Activated CD4-positive, alpha-beta T cell treated with anti-CD3 and anti-CD28 coated beads, Interleukin-2, amount 10 ng/mL, durations not matched to agents 7 days and 5 days (primary cell): ENCODE results near the gene RPS27L. TPM values are rescaled to one million over a fixed set of nuclear protein-coding genes. Genes with fewer than 3 reads are reported as not detected.

Source experiments
- CTCF ChIA-PET: fragments of 350-600 bp; sonication (Branson Sonifier 250); formaldehyde crosslinking; loops from one replicate; lab custom pipeline; 2021; ENCODE audit warnings: antibody characterized with exemption; lab: Charles Lee
- POLR2A ChIA-PET: fragments of 350-600 bp; sonication (Branson Sonifier 250); formaldehyde crosslinking; loops from one replicate; lab custom pipeline; 2021; ENCODE audit warnings: antibody characterized with exemption; lab: Charles Lee
- DNase-seq: peaks from one replicate; pipeline ENCODE4 v3.0.0-alpha.2; 2020
- H3K27ac Mint-ChIP-seq: one replicate; pipeline ENCODE4 v1.8.0; 2021; ENCODE audit warnings: mild to moderate bottlenecking, moderate library complexity, mixed read lengths
- H3K27me3 Mint-ChIP-seq: one replicate; pipeline ENCODE4 v1.8.0; 2021; ENCODE audit warnings: mixed read lengths
- H3K36me3 Mint-ChIP-seq: one replicate; pipeline ENCODE4 v1.8.0; 2021; ENCODE audit warnings: low read depth, mixed read lengths
- H3K4me1 Mint-ChIP-seq: one replicate; pipeline ENCODE4 v1.8.0; 2021; ENCODE audit warnings: mixed read lengths
- H3K4me3 Mint-ChIP-seq: one replicate; pipeline ENCODE4 v1.8.0; 2021; ENCODE audit warnings: mild to moderate bottlenecking, moderate library complexity, mixed read lengths
- H3K9me3 Mint-ChIP-seq: one replicate; pipeline ENCODE4 v1.8.0; 2021; ENCODE audit warnings: mixed read lengths
- total RNA-seq, 2 experiments: library from RNA; stranded (reverse); gene quantifications; one replicate each; pipeline ENCODE4 v1.2.3, GENCODE V29; 2021

RPS27L gene
- total RNA-seq: 100 to 1,000 TPM; 219 to 226 TPM

DNA sequence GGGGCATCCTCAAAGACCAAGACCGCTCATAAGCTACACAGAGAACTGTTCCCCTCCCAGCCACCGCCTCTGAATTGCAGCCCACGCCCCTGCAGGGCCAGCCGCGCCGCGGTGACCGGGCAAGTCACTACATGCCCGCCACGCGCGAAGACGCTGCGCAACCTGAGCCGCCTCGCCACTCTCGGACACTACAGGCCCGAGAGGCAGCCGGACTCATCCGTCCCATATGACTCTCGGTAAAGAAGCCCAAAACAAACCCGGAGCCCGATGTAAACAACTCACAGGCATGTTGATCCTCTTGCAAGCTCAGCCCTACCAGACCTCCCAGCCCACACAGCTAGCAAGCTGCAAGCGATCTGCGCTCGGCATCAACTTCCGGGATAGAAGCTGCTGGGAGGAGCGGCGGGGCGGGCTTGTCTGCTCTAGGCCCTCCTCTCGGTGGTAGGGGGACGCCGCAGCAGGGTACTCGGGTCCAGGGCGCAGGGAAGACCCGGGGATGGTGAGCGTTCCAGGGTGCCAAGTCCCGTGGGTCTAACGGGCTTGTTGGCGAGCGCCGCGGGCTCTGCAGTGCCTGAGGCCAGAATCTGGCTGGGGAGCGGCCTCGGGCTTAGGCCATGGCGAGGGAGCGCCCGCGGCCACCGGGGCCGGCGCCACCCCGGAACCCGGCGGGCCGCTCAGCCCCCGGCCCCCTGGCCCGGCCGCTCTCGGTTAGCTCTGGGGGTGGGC is at the start of gene RPS27L:
TSS of gene RPS27L (minus strand) at position 360 of the 726 bp plus-strand sequence. CDS start at position 288, 72 bp downstream.
- POLR2A ChIA-PET: interaction anchor here (0.6 to 1.3 kb wide), 3 partner anchors 29 to 82 kb away, joined by 3 to 7 read pairs (median 5); no protein-coding TSS in a partner anchor
- peak within 1 kb of the TSS; percentile 98 for H3K27ac Mint-ChIP-seq
- CTCF ChIA-PET: interaction anchor here (0.6 to 2.2 kb wide), 6 partner anchors 9 to 137 kb away, joined by 3 to 10 read pairs (median 5); no protein-coding TSS in a partner anchor
- H3K4me3 Mint-ChIP-seq: peak within 1 kb of the TSS; percentile 95
- no peaks in the 10 kb centered on the region for H3K27me3 Mint-ChIP-seq
- peaks cover 31% of the 10 kb centered on the region for H3K36me3 Mint-ChIP-seq
- DNase-seq: peak; percentile 94
- H3K4me1 Mint-ChIP-seq: peaks cover 28% of the 10 kb centered on the region
- peaks cover 3% of the 10 kb centered on the region for H3K9me3 Mint-ChIP-seq

DNA sequence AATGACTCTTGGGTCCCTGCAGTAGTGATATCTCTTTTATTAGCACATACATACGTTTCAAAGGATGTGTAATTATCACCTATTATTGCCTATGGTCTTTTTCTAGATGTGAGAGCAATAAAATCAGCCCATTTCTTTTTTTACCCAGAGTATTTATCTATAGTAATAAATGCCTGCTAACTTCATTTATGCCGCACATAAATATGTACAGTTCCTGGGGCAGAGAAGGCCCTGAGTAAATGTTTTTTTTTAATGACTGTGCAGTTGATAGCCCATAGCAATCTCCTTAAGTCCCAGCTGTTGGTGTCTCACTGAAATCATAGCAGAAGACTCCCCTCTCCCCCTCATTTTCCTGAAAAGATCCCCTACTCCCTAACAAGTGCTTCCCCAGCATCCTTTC is 48.8 kb upstream of the RPS27L start:
- Mint-ChIP-seq H3K4me3 (no peak overlapping the region), H3K4me1 (peaks cover 81% of the 10 kb centered on the region), H3K9me3 (no peaks in the 10 kb centered on the region), H3K27me3 (no peaks in the 10 kb centered on the region), H3K36me3 (peaks cover 41% of the 10 kb centered on the region), H3K27ac (no peak overlapping the region)
- no peak for DNase-seq
- ChIA-PET POLR2A (no interaction called here), CTCF (interaction anchor here (1.1 to 2.7 kb wide), 2 partner anchors 9 to 10 kb away, joined by 3 to 11 read pairs; no protein-coding TSS in a partner anchor)

DNA sequence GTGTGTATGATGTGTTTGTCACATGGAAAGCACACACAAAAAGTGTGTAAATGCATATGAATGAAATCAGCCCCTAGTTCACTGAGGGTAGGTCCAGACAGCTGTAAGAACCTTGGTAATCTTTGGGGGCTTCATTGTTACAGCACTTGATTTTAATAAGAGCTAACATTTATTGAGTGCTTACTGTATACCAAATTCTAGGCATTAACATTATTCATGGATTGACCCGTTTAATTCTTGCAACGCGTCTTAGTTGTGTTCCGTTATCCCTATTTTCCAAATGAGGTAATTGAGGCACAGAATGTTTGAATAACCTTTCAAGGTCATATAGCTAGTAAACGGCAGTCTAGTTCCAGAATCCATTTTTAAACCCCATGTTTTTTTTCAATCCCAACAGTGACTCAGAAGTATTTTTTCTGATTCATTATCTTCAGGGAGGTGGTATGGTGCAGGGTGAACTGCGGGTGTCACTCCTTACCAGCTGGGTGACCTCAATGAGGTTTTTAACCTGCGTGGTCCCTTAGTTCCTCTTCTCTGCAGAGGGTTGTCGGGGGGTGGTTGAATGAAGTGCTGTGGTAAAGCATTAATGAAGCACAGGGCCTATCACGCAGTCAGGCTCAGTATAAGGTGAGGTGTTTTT is 46.3 kb upstream of the RPS27L start:
- no peaks in the 10 kb centered on the region for H3K27me3 Mint-ChIP-seq
- peak overlapping the region; percentile 36 for H3K27ac Mint-ChIP-seq
- H3K9me3 Mint-ChIP-seq: peaks cover 1% of the 10 kb centered on the region
- no peak overlapping the region for H3K4me3 Mint-ChIP-seq
- DNase-seq: peak; percentile 38
- ChIA-PET CTCF (interaction anchor here (0.5 to 2.7 kb wide), 5 partner anchors 8 to 162 kb away, joined by 3 to 11 read pairs (median 3); no protein-coding TSS in a partner anchor), POLR2A (interaction anchor here (0.6 to 0.7 kb wide), 2 partner anchors 18 to 234 kb away, joined by 3 read pairs; no protein-coding TSS in a partner anchor)
- peaks cover 84% of the 10 kb centered on the region for H3K4me1 Mint-ChIP-seq
- H3K36me3 Mint-ChIP-seq: peaks cover 56% of the 10 kb centered on the region

DNA sequence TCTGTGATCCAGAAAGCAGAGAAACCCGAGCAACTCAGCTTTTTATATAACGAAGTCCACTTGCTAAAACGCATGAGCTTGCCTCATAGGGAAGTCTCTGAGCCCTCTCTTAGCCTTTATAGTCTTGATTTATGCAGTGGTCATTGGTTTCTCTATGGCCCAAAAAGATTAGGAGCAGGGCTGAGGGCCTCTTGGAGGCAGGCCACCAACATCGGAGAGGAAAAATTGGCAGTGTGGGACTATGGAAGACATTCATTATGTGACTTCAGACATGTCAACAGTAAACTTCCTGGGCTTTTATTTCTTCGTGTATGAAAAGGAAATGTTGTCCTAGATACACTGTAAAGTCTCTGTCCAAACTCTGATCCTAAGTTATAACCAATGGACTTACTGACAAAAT is 45.6 kb upstream of the RPS27L start:
- Mint-ChIP-seq H3K4me1 (peaks cover 84% of the 10 kb centered on the region), H3K4me3 (no peak overlapping the region), H3K36me3 (peaks cover 58% of the 10 kb centered on the region), H3K27ac (no peak overlapping the region), H3K9me3 (peaks cover 1% of the 10 kb centered on the region), H3K27me3 (no peaks in the 10 kb centered on the region)
- ChIA-PET CTCF (interaction anchor here (1.2 to 2.0 kb wide), 3 partner anchors 9 to 18 kb away, joined by 3 to 8 read pairs (median 4); no protein-coding TSS in a partner anchor), POLR2A (no interaction called here)
- no peak for DNase-seq

DNA sequence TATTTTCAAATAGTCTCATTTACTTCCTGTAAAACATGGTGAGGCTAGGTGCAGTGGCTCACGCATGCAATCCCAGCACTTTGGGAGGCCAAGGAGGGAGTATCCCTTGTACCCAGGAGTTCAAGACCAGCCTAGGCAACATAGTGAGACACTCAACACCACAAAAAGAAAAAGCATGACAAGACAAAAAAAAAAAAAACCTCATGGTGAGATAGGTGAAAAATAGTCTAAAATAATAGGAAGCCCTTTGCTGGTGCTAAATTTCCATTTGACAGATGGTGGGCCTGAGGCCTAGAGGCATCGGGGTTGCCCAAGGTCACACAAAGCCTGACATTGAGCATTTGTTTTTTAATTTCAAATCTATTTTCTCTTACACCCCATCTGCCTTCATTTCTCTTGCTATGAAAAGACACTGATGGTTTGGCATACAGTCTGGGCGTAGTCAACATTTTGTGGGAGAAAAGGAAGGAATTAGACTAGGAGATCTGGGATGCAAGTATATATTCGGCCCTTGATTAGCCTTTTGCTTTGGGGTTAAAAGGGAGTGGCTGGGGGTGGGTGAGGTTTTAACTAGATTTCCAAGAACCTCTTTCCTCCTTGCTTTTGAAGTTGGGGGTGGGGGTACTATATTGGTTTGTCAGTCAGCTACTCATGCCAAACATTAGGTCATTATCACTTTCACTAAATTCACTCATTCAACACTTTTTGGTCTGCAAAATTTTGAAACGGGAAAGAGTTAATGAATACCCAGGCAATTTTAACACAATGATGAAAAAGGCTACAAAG is 43.4 kb upstream of the RPS27L start:
- ChIA-PET POLR2A (no interaction called here), CTCF (interaction anchor here (0.6 to 2.0 kb wide), 3 partner anchors 9 to 81 kb away, joined by 3 to 12 read pairs (median 3); no protein-coding TSS in a partner anchor)
- Mint-ChIP-seq H3K27ac (peak overlapping the region; percentile 51), H3K27me3 (no peaks in the 10 kb centered on the region), H3K9me3 (peaks cover 1% of the 10 kb centered on the region), H3K4me3 (peak overlapping the region; percentile 6), H3K36me3 (peaks cover 54% of the 10 kb centered on the region), H3K4me1 (peaks cover 87% of the 10 kb centered on the region)
- no peak for DNase-seq

DNA sequence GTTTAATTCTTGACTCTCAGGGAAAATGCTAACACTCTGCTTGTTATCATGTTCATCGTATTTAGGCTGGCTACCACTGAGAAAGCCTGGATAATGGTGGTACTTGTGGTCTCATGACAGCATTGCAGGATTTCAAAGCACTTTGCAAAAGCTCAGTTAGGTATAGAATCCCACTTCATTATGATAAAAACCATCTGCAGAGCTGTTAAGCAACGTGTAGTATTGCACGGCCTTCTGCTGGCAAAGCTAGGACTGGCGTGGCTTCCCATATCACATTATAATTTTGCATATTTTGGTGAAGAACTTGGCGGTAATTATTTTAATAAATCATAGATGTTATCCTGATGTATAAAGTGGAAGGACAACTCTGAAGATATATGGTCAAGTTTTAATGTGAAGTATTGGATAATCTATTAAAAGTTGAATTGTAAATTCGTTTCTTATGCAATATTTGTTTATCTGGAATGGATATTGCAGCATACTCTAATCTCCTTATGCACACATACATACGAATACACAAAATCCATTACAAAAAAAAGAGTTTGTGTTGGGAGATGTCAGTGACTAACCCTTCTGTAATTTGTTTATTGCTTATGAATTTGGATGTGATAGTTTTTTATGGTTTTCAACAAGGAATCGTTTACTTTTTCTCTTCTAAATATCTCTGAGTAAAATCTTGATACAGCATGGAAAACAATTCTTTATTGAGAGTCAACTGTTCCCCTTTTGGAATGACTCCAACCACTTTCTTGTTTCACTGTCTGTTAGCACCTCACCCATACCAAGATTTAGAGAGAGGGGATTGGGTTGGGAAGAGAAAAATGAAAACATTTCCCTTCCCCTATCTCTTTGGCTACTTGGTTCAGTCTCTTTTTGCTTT is 41.3 kb upstream of the RPS27L start:
- POLR2A ChIA-PET: no interaction called here
- no peaks in the 10 kb centered on the region for H3K27me3 Mint-ChIP-seq

DNA sequence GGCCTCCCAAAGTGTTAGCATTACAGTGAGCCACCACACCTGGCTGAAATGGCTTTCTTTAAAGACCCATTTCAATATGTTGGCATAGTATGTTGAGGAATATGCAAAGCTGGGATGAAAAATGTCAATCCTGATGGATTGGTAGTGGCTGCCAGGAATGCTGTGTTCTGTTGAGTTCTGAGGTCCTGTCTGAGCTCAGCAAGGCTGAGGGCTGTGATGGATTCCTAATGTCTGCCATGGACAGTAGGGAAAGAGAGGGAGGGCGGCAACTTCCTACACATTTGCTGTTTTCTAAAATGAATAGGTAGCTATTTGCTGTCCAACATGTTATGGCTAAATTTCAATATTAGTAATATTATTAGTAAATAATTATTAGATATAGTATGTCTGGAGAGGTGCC is 40.3 kb upstream of the RPS27L start:
- no peak for DNase-seq
- H3K9me3 Mint-ChIP-seq: peaks cover 1% of the 10 kb centered on the region
- H3K36me3 Mint-ChIP-seq: peaks cover 61% of the 10 kb centered on the region
- peaks cover 90% of the 10 kb centered on the region for H3K4me1 Mint-ChIP-seq
- H3K27me3 Mint-ChIP-seq: no peaks in the 10 kb centered on the region
- H3K4me3 Mint-ChIP-seq: no peak overlapping the region
- ChIA-PET POLR2A (no interaction called here), CTCF (interaction anchor here (1.1 to 1.4 kb wide), 2 partner anchors 9 to 31 kb away, joined by 3 to 4 read pairs; no protein-coding TSS in a partner anchor)
- H3K27ac Mint-ChIP-seq: no peak overlapping the region

More for the DNA sequence above, 41.3 kb upstream of the RPS27L start:
- H3K9me3 Mint-ChIP-seq: peaks cover 1% of the 10 kb centered on the region
- no peak for DNase-seq
- CTCF ChIA-PET: interaction anchor here (1.1 kb wide), 1 partner anchor 30 kb away, joined by 4 read pairs; no protein-coding TSS in a partner anchor
- H3K27ac Mint-ChIP-seq: no peak overlapping the region
- peaks cover 92% of the 10 kb centered on the region for H3K4me1 Mint-ChIP-seq
- no peak overlapping the region for H3K4me3 Mint-ChIP-seq
- peaks cover 64% of the 10 kb centered on the region for H3K36me3 Mint-ChIP-seq

DNA sequence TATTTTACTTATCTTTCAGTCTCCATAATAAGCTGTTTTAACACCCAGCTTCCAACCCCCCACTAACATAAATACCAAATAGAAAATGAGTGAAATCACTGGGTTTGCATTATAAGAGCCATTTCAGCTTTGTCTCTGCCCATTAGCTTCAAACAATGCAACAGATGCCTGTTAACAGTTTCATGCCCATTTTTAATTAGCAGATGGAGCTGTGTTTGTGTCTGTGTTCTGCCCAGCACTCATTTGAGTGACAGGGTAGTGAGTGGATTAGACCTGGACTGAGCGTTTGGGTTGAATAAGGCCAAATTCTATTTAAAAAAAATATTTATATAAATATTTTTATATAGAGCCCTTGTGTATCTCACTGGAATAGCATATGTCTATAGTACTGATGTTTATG is 39.6 kb upstream of the RPS27L start:
- Mint-ChIP-seq H3K27ac (peak overlapping the region; percentile 17), H3K4me1 (peaks cover 91% of the 10 kb centered on the region), H3K27me3 (no peaks in the 10 kb centered on the region), H3K4me3 (no peak overlapping the region), H3K9me3 (peaks cover 1% of the 10 kb centered on the region), H3K36me3 (peaks cover 61% of the 10 kb centered on the region)
- DNase-seq: no peak
- ChIA-PET POLR2A (no interaction called here), CTCF (interaction anchor here (1.4 to 2.9 kb wide), 5 partner anchors 8 to 35 kb away, joined by 3 to 12 read pairs (median 9); no protein-coding TSS in a partner anchor)

DNA sequence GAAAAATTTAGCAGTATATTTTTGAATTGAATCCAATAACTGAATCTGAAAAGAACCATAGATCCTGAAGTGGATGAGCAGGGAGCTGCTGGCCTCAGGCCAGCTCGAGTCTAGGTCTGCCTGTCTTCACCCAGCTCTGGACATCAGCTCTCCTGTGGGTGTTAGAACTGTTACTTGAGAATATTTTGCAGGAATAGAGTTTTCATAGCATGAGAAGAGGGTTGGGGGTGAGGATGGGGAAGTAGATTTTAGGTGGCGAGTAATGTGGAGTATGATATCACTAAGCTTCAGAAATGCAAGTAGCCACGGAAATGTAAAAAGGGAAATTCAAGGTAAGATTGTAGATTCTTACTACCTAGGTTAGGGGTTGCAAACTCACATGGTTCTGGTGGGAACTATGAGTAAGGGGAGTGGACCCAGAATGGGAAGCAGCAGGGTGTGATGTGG is 38.3 kb upstream of the RPS27L start:
- POLR2A ChIA-PET: no interaction called here
- Mint-ChIP-seq H3K9me3 (peaks cover 1% of the 10 kb centered on the region), H3K36me3 (peaks cover 58% of the 10 kb centered on the region), H3K4me1 (peaks cover 88% of the 10 kb centered on the region), H3K4me3 (peak overlapping the region; percentile 63), H3K27ac (peak overlapping the region; percentile 82), H3K27me3 (no peaks in the 10 kb centered on the region)
- DNase-seq: no peak
- CTCF ChIA-PET: interaction anchor here (0.9 to 2.9 kb wide), 5 partner anchors 9 to 41 kb away, joined by 3 to 12 read pairs (median 9); no protein-coding TSS in a partner anchor

DNA sequence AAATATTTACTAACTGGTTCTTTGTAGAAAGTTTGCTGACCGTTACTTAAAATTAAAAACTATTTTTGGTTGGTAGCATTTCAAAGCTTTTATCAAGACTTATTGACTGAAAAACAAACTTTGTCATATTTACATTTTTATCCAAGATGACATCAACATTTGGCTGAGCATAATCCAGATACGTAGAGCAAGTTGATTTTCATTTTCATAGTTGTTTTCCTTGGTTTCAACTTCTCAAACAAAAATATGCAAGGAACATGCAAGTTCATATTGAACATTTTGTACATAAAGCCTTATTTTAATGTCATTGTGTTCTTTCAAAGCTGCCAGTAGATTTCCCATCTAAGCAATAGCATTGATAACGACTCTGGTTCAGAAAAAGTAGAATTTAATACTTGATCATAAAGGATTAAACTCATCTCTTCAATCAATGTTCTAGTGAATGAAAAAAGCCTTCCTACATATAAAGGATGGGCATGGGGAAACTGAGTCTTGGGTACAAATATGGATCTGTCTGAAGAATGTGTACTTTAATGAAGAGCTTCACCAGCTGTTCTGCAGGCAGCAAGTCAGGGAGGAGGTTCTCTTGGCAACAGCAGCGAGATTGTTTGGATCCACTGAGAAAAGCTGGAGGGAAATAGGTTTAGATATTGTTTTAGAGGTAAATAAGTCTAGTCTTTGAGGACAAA is 37.7 kb upstream of the RPS27L start:
- Mint-ChIP-seq H3K9me3 (no peaks in the 10 kb centered on the region), H3K27ac (peak overlapping the region; percentile 82), H3K4me1 (peaks cover 82% of the 10 kb centered on the region), H3K27me3 (no peaks in the 10 kb centered on the region), H3K4me3 (peak overlapping the region; percentile 63), H3K36me3 (peaks cover 58% of the 10 kb centered on the region)
- POLR2A ChIA-PET: no interaction called here
- no peak for DNase-seq
- CTCF ChIA-PET: interaction anchor here (0.9 to 3.3 kb wide), 8 partner anchors 8 to 292 kb away, joined by 3 to 15 read pairs (median 8); no protein-coding TSS in a partner anchor

DNA sequence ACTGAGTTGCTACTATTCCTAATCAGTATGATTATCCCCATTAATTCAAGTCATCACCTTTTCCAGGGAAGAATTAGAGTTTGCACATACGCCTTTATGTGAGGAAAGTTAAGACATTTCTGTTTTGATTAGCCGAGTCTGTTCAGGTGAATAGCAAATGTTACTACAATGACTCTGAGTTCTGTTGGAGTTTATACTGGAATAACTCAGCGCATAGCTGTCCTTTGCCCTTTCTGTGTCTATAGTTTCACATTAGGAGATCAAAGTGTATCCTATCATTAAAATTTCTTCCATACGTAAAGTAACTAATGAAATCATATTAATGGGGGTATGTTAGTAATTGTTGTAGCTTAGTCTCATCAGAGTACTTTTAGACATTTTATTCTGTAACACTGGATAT is 37.0 kb upstream of the RPS27L start:
- Mint-ChIP-seq H3K27me3 (no peaks in the 10 kb centered on the region), H3K4me1 (peaks cover 75% of the 10 kb centered on the region), H3K27ac (peak overlapping the region; percentile 98), H3K4me3 (peak overlapping the region; percentile 96), H3K36me3 (peaks cover 52% of the 10 kb centered on the region), H3K9me3 (no peaks in the 10 kb centered on the region)
- CTCF ChIA-PET: interaction anchor here (1.1 to 3.3 kb wide), 5 partner anchors 8 to 293 kb away, joined by 3 to 15 read pairs (median 6); no protein-coding TSS in a partner anchor
- no peak for DNase-seq
- POLR2A ChIA-PET: no interaction called here
